ENCODE results near the gene S100A14. TPM values are rescaled to one million over a fixed set of nuclear protein-coding genes. Genes with fewer than 3 reads are reported as not detected.
A peak's percentile ranks its signal among the peaks of the same experiment; 100 is the strongest.

The S100A14 gene
- total RNA-seq, 2 experiments from 2014 or later: not detected

- Histone ChIP-seq H3K4me1 (ENCODE audit: insufficient read depth, low read length, poor library complexity, severe bottlenecking) (peaks cover 29% of the 10 kb centered on the region), H3K9me2 (ENCODE audit: insufficient read depth, low read length) (no peaks in the 10 kb centered on the region), H4K20me1 (ENCODE audit: insufficient read depth, low read length) (no peaks in the 10 kb centered on the region), H3K4me2 (ENCODE audit: low read length) (peak overlapping the region; percentile 86), H3K4me3 (ENCODE audit: low read depth, low read length, poor library complexity, severe bottlenecking) (peak overlapping the region; percentile 56), H3K27ac (ENCODE audit: low read depth, low read length, poor library complexity, severe bottlenecking) (peak overlapping the region; percentile 92), H3K9me3 (ENCODE audit: low read length) (no peaks in the 10 kb centered on the region), H3K36me3 (ENCODE audit: insufficient read depth, low read length) (no peaks in the 10 kb centered on the region), H3K79me2 (ENCODE audit: insufficient read depth, low read depth, low read length) (no peaks in the 10 kb centered on the region), H2AFZ (ENCODE audit: low read length) (peak overlapping the region; percentile 65; the same call in 1 of the 2 replicates)
- intact Hi-C loops (cut with micrococcal nuclease; ENCODE audit: unreplicated experiment): loop anchor here (2.0 kb wide), 2 partner anchors 36 to 60 kb away; partner anchors contain the start of genes CHTOP and SNAPIN
- ChIA-PET CTCF (ENCODE audit: unreplicated experiment) (interaction anchor here (0.5 to 1.1 kb wide), 3 partner anchors 34 to 129 kb away, joined by 3 read pairs; partner anchors contain the start of gene INTS3), POLR2A (interaction anchor here (0.9 to 1.6 kb wide), 8 partner anchors 13 to 150 kb away, joined by 3 to 8 read pairs (median 4); partner anchors contain the start of gene CHTOP)
- peak; percentile 98 for DNase-seq (ENCODE audit: low spot score)
- TSS peak; percentile 99 for BruUV-seq (replicated peaks)
- TF ChIP-seq EZH2phosphoT487 (IDR thresholded peaks at IDR 0.05; ENCODE audit: borderline replicate concordance, low read depth, low read length) (no peak), CTCF (conservative IDR thresholded peaks at IDR 0.05; ENCODE audit: low read length) (no peak)
These were observed 17.6 kb downstream of the S100A14 start for GRCh38 chr1:153598309-153599172.

- Histone ChIP-seq H3K4me3 (ENCODE audit: low read depth, low read length, poor library complexity, severe bottlenecking) (no peak overlapping the region), H4K20me1 (ENCODE audit: insufficient read depth, low read length) (no peaks in the 10 kb centered on the region), H3K27ac (ENCODE audit: low read depth, low read length, poor library complexity, severe bottlenecking) (no peak overlapping the region), H3K4me1 (ENCODE audit: insufficient read depth, low read length, poor library complexity, severe bottlenecking) (peaks cover 29% of the 10 kb centered on the region), H3K9me2 (ENCODE audit: insufficient read depth, low read length) (no peaks in the 10 kb centered on the region), H3K36me3 (ENCODE audit: insufficient read depth, low read length) (no peaks in the 10 kb centered on the region), H3K79me2 (ENCODE audit: insufficient read depth, low read depth, low read length) (no peaks in the 10 kb centered on the region), H3K4me2 (ENCODE audit: low read length) (peak overlapping the region; percentile 86; the same call in 1 of the 2 replicates), H3K9me3 (ENCODE audit: low read length) (no peaks in the 10 kb centered on the region), H2AFZ (ENCODE audit: low read length) (no peak overlapping the region)
- BruUV-seq (replicated peaks): no TSS peak
- ChIA-PET CTCF (ENCODE audit: unreplicated experiment) (no interaction called here), POLR2A (interaction anchor here (0.5 kb wide), 1 partner anchor 287 kb away, joined by 3 read pairs; no protein-coding TSS in a partner anchor)
- TF ChIP-seq CTCF (conservative IDR thresholded peaks at IDR 0.05; ENCODE audit: low read length) (no peak), EZH2phosphoT487 (IDR thresholded peaks at IDR 0.05; ENCODE audit: borderline replicate concordance, low read depth, low read length) (no peak)
- DNase-seq (ENCODE audit: low spot score): no peak
- intact Hi-C loops (cut with micrococcal nuclease; ENCODE audit: unreplicated experiment): no loop called here
These were observed 18.9 kb downstream of the S100A14 start for GRCh38 chr1:153597206-153597605.

Measured in OCI-LY7 (cell line).